BLaER1 treated with 17β-estradiol and CSF1 and Interleukin-3, amounts not matched to agents 10 nM and 100 nM (cell line): ENCODE data around the gene CYSLTR2.
A peak's percentile ranks its signal among the peaks of the same experiment; 100 is the strongest.

Experiments
- H3K27ac ChIP-seq, 11 experiments: shearing (Covaris generic); formaldehyde crosslinking; 2 replicates each; pipeline ENCODE4 v1.8.1; 2022
- H3K27me3 ChIP-seq, 11 experiments: shearing (Covaris generic); formaldehyde crosslinking; 2 replicates each; pipeline ENCODE4 v1.8.1; 2022
- H3K36me3 ChIP-seq, 11 experiments: shearing (Covaris generic); formaldehyde crosslinking; 2 replicates each; pipeline ENCODE4 v1.8.1; 2022
- H3K4me1 ChIP-seq, 10 experiments: shearing (Covaris generic); formaldehyde crosslinking; 2 replicates each; pipeline ENCODE4 v1.8.1; 2022
- H3K4me2 ChIP-seq, 11 experiments: shearing (Covaris generic); formaldehyde crosslinking; 2 replicates each; pipeline ENCODE4 v1.8.1; 2022
- H3K4me3 ChIP-seq, 10 experiments: shearing (Covaris generic); formaldehyde crosslinking; 2 replicates each; pipeline ENCODE4 v1.8.1; 2022
- H3K9ac ChIP-seq, 11 experiments: shearing (Covaris generic); formaldehyde crosslinking; 2 replicates each; pipeline ENCODE4 v1.8.1; 2022
- H3K9me3 ChIP-seq, 11 experiments: shearing (Covaris generic); formaldehyde crosslinking; replicated peaks in 1 of 11; 2 replicates each; pipeline ENCODE4 v1.8.1; 2022
- H4K20me1 ChIP-seq, 11 experiments: shearing (Covaris generic); formaldehyde crosslinking; 2 replicates each; pipeline ENCODE4 v1.8.1; 2022
- Cebpa-rat ChIP-seq, 11 experiments: shearing (Covaris generic); IDR thresholded peaks; 2 replicates each; pipeline ENCODE4 v1.8.1; 2022

CYSLTR2 gene

DNA sequence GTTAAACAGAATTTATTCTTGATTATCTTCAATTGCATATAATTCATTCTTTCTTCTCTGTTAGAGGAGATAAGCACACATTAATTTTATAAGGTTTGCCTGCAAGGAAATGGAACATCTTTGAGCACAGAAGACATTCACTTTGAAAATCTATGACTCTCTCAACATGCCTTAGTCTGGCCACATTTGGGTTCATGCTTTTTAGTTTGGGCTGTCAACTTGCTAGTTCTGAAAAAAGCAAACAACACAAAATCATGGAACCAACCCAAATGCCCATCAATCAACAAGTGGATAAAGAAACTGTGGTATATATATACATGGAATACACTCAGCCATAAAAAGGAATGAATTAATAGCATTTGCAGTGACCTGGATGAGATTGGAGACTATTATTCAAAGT, 71.5 kb downstream of the CYSLTR2 start:
- H3K27me3 ChIP-seq = no peaks in the 10 kb centered on the region
- peaks cover 0 to 8% (median 0%) of the 10 kb centered on the region in 10 experiments; a peak in 3 of 20 replicates for H3K4me1 ChIP-seq
- no peak overlapping the region for H3K9ac ChIP-seq
- H3K9me3 ChIP-seq = peaks cover 2 to 40% (median 12%) of the 10 kb centered on the region in 11 experiments; a peak in 19 of 22 replicates
- no peak overlapping the region for H3K4me3 ChIP-seq
- H4K20me1 ChIP-seq = no peaks in the 10 kb centered on the region
- no peak overlapping the region for H3K4me2 ChIP-seq
- no peaks in the 10 kb centered on the region for H3K36me3 ChIP-seq
- H3K27ac ChIP-seq = no peak overlapping the region
- no peak for TF ChIP-seq Cebpa-rat (IDR thresholded peaks at IDR 0.05)

DNA sequence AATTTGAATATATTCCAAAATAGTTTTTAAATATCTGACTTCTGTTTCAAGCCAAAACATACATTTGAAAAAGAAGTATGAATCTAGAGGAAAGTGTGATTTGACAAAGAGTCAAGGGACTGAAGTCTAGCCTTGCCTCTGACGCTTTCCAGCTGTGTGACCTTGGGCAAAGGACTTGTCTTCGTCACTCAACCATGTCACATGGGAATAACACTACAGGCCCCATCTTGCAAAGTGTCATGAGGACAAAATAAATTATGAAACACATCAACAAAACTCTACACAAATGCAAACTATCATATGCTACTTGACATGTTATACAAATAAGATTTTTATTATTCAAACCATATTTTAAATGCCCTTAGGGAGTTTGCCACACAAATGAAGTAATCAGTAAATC, 73.0 kb downstream of the CYSLTR2 start:
- H3K9ac ChIP-seq = no peak overlapping the region
- H3K27me3 ChIP-seq = no peaks in the 10 kb centered on the region
- H3K4me3 ChIP-seq = no peak overlapping the region
- 0 out of 22 replicates have a peak overlapping the region, but pooled peaks of 1 of the 11 experiments have one; percentile 26 for H3K4me2 ChIP-seq
- H3K4me1 ChIP-seq = peaks cover 0 to 8% (median 0%) of the 10 kb centered on the region in 10 experiments; a peak in 3 of 20 replicates
- H3K36me3 ChIP-seq = no peaks in the 10 kb centered on the region
- no peaks in the 10 kb centered on the region for H4K20me1 ChIP-seq
- peaks cover 1 to 29% (median 5%) of the 10 kb centered on the region in 11 experiments; a peak in 12 of 22 replicates for H3K9me3 ChIP-seq
- no peak overlapping the region for H3K27ac ChIP-seq
- TF ChIP-seq Cebpa-rat (IDR thresholded peaks at IDR 0.05) = no peak

DNA sequence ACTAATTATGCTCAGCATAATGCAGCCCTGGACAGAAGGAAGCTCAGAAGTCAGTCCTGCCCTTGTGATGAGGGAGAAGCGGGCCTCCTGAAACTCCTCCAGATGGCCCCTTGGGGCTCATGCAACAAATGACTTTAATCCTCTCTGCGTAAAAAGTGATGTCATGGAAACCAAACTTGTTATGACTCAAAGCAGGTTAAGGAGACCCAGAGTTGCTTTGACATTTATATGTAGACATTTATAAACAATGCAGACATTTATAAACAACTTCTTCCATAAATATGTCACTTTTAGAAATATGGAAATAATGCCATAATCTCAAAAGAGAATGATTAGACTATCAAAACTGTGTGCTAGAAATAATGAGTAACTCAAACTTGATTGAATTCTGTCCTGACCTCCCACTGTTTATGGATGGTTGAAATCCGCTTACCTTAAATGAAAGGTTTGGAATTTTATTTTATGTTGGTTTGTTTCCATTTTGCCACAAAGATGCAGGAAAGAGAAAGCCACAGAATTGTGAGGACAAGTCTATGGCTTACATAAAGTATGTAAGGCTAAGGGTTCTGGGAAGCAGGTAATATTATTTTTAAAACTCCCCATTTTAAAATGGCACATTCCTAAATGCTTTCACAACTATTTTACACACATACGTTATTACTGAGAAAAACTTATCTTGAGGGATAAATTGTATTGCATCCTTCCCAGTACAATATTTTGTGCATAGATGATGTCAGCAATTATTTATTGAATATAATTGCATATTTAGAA, 73.7 kb downstream of the CYSLTR2 start:
- Histone ChIP-seq H3K9ac (no peak overlapping the region), H3K27me3 (no peaks in the 10 kb centered on the region), H3K36me3 (no peaks in the 10 kb centered on the region), H4K20me1 (no peaks in the 10 kb centered on the region), H3K9me3 (peaks cover 0 to 29% (median 10%) of the 10 kb centered on the region in 11 experiments; a peak in 15 of 22 replicates), H3K4me1 (peaks cover 0 to 8% (median 0%) of the 10 kb centered on the region in 10 experiments; a peak in 3 of 20 replicates), H3K27ac (no peak overlapping the region), H3K4me3 (no peak overlapping the region), H3K4me2 (0 out of 22 replicates have a peak overlapping the region, but pooled peaks of 1 of the 11 experiments have one; percentile 26)
- TF ChIP-seq Cebpa-rat (IDR thresholded peaks at IDR 0.05) = no peak

DNA sequence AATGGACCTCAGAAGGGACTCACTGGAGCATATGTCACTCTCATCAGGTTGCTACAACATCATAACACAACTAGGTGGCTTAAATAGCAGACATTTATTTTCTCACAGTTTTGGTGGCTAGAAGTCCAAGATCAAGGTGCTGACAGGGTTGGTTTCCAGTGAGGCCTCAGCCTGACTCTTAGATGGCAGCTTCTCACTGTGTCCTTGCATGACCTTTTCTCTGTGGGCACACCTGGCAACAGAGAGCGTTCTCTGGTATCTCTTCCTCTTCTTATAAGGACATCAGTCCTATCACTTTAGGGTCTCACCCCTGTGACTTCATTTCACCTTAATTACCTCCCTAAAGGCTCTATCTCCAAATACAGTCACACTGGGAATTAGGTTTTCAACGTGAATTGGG, 74.5 kb downstream of the CYSLTR2 start:
- no peak overlapping the region for H3K9ac ChIP-seq
- H3K4me1 ChIP-seq = peaks cover 0 to 8% (median 0%) of the 10 kb centered on the region in 10 experiments; a peak in 3 of 20 replicates
- no peaks in the 10 kb centered on the region for H3K27me3 ChIP-seq
- no peak overlapping the region for H3K4me3 ChIP-seq
- no peaks in the 10 kb centered on the region for H4K20me1 ChIP-seq
- TF ChIP-seq Cebpa-rat (IDR thresholded peaks at IDR 0.05) = no peak
- H3K27ac ChIP-seq = no peak overlapping the region
- H3K4me2 ChIP-seq = no peak overlapping the region
- peaks cover 0 to 25% (median 10%) of the 10 kb centered on the region in 11 experiments; a peak in 14 of 22 replicates for H3K9me3 ChIP-seq
- H3K36me3 ChIP-seq = no peaks in the 10 kb centered on the region

DNA sequence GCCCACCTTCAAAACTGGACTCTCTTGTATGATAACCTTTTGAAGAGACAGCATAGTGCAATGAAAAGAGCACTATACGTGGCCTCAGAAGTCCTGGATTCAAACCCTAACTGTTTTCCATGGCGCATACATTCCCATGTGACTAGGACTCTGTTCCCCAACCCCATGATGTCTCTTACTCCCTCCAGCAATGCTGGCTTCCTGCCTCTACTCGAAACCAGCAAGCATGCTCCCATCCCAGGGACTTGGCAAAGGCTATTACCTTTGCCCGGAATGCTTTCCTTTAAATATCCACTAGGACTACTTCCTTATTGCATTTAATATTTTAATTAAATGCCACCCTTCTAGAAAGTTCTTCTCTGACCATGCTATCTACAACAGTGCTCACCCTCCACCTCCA, 75.1 kb downstream of the CYSLTR2 start:
- Histone ChIP-seq H3K4me2 (no peak overlapping the region), H3K9ac (no peak overlapping the region), H3K27me3 (no peaks in the 10 kb centered on the region), H3K9me3 (peaks cover 4 to 20% (median 14%) of the 10 kb centered on the region in 11 experiments; a peak in 15 of 22 replicates), H3K27ac (no peak overlapping the region), H4K20me1 (no peaks in the 10 kb centered on the region), H3K4me3 (no peak overlapping the region), H3K36me3 (no peaks in the 10 kb centered on the region), H3K4me1 (peaks cover 0 to 8% (median 0%) of the 10 kb centered on the region in 10 experiments; a peak in 3 of 20 replicates)
- no peak for TF ChIP-seq Cebpa-rat (IDR thresholded peaks at IDR 0.05)

DNA sequence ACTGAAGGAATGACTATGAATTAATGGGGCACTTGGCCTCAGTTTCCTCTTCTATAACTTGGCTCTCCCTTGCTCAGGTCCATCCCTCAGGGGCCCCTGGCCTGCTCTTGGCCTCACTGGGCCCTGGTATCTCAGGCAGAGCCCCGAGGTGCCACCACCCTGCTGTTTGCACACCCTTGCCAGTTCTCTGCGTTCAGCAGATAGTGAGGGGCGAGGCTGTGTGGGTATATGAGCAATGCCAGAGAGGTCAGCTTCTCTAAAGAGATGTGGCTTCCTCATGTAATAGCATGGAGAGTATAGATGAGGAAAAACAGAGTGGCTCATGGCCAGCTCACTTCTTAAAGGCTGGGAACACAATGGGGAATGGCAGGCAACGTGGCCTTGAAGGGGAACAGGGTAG, 76.1 kb downstream of the CYSLTR2 start:
- H3K9me3 ChIP-seq = peaks cover 4 to 20% (median 13%) of the 10 kb centered on the region in 11 experiments; a peak in 15 of 22 replicates
- TF ChIP-seq Cebpa-rat (IDR thresholded peaks at IDR 0.05) = no peak
- H3K27ac ChIP-seq = no peak overlapping the region
- H3K4me1 ChIP-seq = peaks cover 0 to 8% (median 0%) of the 10 kb centered on the region in 10 experiments; a peak in 3 of 20 replicates
- no peak overlapping the region for H3K4me2 ChIP-seq
- H3K9ac ChIP-seq = no peak overlapping the region
- no peaks in the 10 kb centered on the region for H3K36me3 ChIP-seq
- H3K4me3 ChIP-seq = no peak overlapping the region
- H4K20me1 ChIP-seq = no peaks in the 10 kb centered on the region
- no peaks in the 10 kb centered on the region for H3K27me3 ChIP-seq

DNA sequence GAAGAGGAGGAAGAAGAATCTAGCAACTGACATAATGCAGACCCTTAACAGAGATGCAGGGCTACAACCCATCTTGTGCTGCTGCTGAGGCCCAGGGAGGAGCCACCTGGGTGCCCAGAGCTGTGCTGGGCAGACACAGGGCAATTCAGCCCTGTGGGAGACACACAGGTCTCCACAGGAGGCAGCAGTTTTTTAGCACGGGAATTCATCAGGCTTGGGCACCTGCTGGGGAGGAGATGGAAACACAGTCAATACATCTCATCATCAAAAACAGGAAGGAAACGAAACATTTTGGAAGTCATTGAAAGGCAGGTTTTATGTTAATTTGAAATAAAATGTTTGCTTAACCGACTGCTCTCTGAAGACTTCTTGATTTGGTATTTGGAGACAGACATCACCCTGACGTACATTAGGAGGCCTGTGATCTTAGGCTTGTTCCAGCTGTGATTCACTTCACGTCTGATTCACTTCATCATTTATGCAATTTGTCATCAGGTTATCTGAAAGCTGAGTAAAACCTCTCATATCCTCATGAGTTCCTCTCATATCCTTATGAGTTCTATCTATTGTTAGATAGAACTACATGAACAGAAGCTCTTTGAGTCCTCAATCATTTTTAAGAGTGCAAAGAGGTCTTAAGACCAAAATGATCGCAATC, 77.4 kb downstream of the CYSLTR2 start:
- peaks cover 0 to 8% (median 0%) of the 10 kb centered on the region in 10 experiments; a peak in 3 of 20 replicates for H3K4me1 ChIP-seq
- no peak overlapping the region for H3K4me2 ChIP-seq
- H3K27ac ChIP-seq = no peak overlapping the region
- no peak overlapping the region for H3K9ac ChIP-seq
- H3K27me3 ChIP-seq = no peaks in the 10 kb centered on the region
- H3K36me3 ChIP-seq = no peaks in the 10 kb centered on the region
- no peak overlapping the region for H3K4me3 ChIP-seq
- no peaks in the 10 kb centered on the region for H4K20me1 ChIP-seq
- no peak for TF ChIP-seq Cebpa-rat (IDR thresholded peaks at IDR 0.05)
- H3K9me3 ChIP-seq = peaks cover 1 to 20% (median 10%) of the 10 kb centered on the region in 11 experiments; a peak in 13 of 22 replicates

DNA sequence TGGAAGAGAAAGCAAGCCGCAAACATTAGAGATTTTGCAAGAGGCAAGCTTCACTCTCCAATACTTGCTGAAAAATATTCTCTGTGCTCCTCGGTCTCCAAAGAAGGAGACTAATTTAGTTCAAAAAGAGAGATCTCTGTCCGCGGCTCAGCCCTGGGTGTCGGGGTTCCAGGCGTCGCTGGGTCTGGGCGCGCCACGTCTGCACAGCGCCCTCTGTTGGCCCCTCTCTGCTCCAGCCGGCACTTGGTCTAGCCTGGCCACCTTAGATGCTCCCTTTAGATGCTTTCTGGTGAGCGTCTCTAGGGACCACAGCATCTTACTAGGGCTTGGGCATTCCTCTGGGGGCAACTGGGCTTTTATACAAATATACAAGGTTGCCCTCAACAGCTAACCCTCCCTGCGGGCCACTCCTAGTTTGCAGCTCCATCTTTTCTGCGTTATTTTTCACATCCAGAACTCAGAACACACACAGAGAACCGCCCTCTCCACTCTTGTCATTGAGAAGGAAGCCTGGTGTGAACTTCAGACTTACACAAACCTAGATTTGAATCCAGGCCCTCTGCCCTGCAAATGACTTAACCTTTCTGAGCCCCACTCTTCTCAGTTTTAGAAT, 78.3 kb downstream of the CYSLTR2 start:
- Histone ChIP-seq H4K20me1 (no peaks in the 10 kb centered on the region), H3K4me1 (peaks cover 0 to 5% (median 0%) of the 10 kb centered on the region in 10 experiments; a peak in 3 of 20 replicates), H3K27ac (no peak overlapping the region), H3K36me3 (no peaks in the 10 kb centered on the region), H3K9ac (no peak overlapping the region), H3K9me3 (peaks cover 0 to 20% (median 10%) of the 10 kb centered on the region in 11 experiments; a peak in 12 of 22 replicates), H3K4me3 (no peak overlapping the region), H3K27me3 (no peaks in the 10 kb centered on the region), H3K4me2 (no peak overlapping the region)
- no peak for TF ChIP-seq Cebpa-rat (IDR thresholded peaks at IDR 0.05)
